CD4-positive, CD25-positive, alpha-beta regulatory T cell (primary cell): ENCODE measurements around the gene UTF1. TPM values are rescaled to one million over a fixed set of nuclear protein-coding genes. Genes with fewer than 3 reads are reported as not detected.
A peak's percentile ranks its signal among the peaks of the same experiment; 100 is the strongest.

Experiments used
- ATAC-seq, 2 donors: fragments of 150-1000 bp; cut with Tn5 transposase; one replicate each; pipeline ENCODE4 v1.10.0; 2021; ENCODE audit warnings: low read depth in 2 of 2, moderate number of reproducible peaks in 2 of 2, moderate library complexity in 1 of 2
- DNase-seq, 3 donors: peaks; one replicate each; pipeline versions ENCODE4 v3.0.0 to v3.0.0-alpha.2; 2012 to 2022; ENCODE audit warnings: mixed read lengths in 1 of 3
- H3K27ac ChIP-seq: one replicate; pipeline ENCODE4 v1.7.0; 2013; ENCODE audit warnings: mild to moderate bottlenecking, low read length; ENCODE audit not compliant: insufficient read depth, poor library complexity, severe bottlenecking
- H3K27me3 ChIP-seq: one replicate; pipeline ENCODE4 v1.7.0; 2013; ENCODE audit warnings: low read length; ENCODE audit not compliant: control insufficient read depth, insufficient read depth
- H3K36me3 ChIP-seq: one replicate; pipeline ENCODE4 v1.7.0; 2013; ENCODE audit warnings: mild to moderate bottlenecking, low read length, moderate library complexity; ENCODE audit not compliant: control insufficient read depth, insufficient read depth
- H3K4me1 ChIP-seq: 2 replicates; pipeline ENCODE4 v1.7.0; 2013; ENCODE audit warnings: mild to moderate bottlenecking, low read length; ENCODE audit not compliant: insufficient read depth, control insufficient read depth, poor library complexity, severe bottlenecking
- H3K4me3 ChIP-seq: one replicate; pipeline ENCODE4 v1.7.0; 2013; ENCODE audit warnings: low read depth, mild to moderate bottlenecking, low read length, moderate library complexity
- H3K9me3 ChIP-seq, 2 experiments: 1 replicate in 1 of 2; 2 replicates in 1 of 2; pipeline ENCODE4 v1.7.0; 2013; ENCODE audit warnings: low read length in 2 of 2, mild to moderate bottlenecking in 1 of 2, moderate library complexity in 1 of 2; ENCODE audit not compliant: control insufficient read depth in 2 of 2
- H3K27ac Mint-ChIP-seq, 3 donors: one replicate each; pipeline ENCODE4 v1.8.0; 2020 to 2022; ENCODE audit warnings: mild to moderate bottlenecking in 3 of 3, mixed read lengths in 3 of 3, moderate library complexity in 2 of 3
- H3K27me3 Mint-ChIP-seq: one replicate; pipeline ENCODE4 v1.8.0; 2022; ENCODE audit warnings: mild to moderate bottlenecking, mixed read lengths
- H3K36me3 Mint-ChIP-seq: one replicate; pipeline ENCODE4 v1.8.0; 2020; ENCODE audit warnings: mixed read lengths
- H3K4me1 Mint-ChIP-seq, 4 donors: one replicate each; pipeline ENCODE4 v1.8.0; 2020 to 2022; ENCODE audit warnings: mixed read lengths in 4 of 4, mild to moderate bottlenecking in 1 of 4
- H3K4me3 Mint-ChIP-seq, 4 donors: one replicate each; pipeline ENCODE4 v1.8.0; 2020 to 2022; ENCODE audit warnings: mild to moderate bottlenecking in 4 of 4, mixed read lengths in 4 of 4, moderate library complexity in 3 of 4
- H3K9me3 Mint-ChIP-seq, 7 donors: one replicate each; pipeline ENCODE4 v1.8.0; 2020 to 2022; ENCODE audit warnings: mixed read lengths in 7 of 7, mild to moderate bottlenecking in 3 of 7, moderate library complexity in 2 of 7
- polyA plus RNA-seq, 4 donors: library from polyadenylated mRNA; unstranded; fragments of 300-500 nt; fragmentation: Illumina TruSeq; gene quantifications; one replicate each; pipeline ENCODE4 v1.2.3, GENCODE V29; 2021
- total RNA-seq: library from RNA; stranded (reverse); gene quantifications from one replicate; pipeline ENCODE4 v1.2.3, GENCODE V29; 2022

UTF1 gene
- total and polyA plus RNA-seq, 5 donors from 2014 or later, result not detected

GRCh38 chr10:133198206-133198605 is 31.8 kb upstream of the UTF1 start:
- H3K4me3 ChIP-seq, result no peak overlapping the region
- DNase-seq (no peak), ATAC-seq (no peak)
- H3K9me3 ChIP-seq, result peaks cover 0 to 3% of the 10 kb centered on the region in 2 experiments
- H3K9me3 Mint-ChIP-seq, result peaks cover 0 to 7% (median 2%) of the 10 kb centered on the region in 7 donors
- H3K27ac ChIP-seq, result no peak overlapping the region
- H3K27me3 Mint-ChIP-seq, result no peaks in the 10 kb centered on the region
- H3K36me3 ChIP-seq, result no peaks in the 10 kb centered on the region
- no peaks in the 10 kb centered on the region for H3K27me3 ChIP-seq
- no peak overlapping the region for H3K27ac Mint-ChIP-seq
- H3K4me3 Mint-ChIP-seq, result no peak overlapping the region
- H3K36me3 Mint-ChIP-seq, result no peaks in the 10 kb centered on the region
- H3K4me1 ChIP-seq, result no peaks in the 10 kb centered on the region
- no peaks in the 10 kb centered on the region for H3K4me1 Mint-ChIP-seq

DNA sequence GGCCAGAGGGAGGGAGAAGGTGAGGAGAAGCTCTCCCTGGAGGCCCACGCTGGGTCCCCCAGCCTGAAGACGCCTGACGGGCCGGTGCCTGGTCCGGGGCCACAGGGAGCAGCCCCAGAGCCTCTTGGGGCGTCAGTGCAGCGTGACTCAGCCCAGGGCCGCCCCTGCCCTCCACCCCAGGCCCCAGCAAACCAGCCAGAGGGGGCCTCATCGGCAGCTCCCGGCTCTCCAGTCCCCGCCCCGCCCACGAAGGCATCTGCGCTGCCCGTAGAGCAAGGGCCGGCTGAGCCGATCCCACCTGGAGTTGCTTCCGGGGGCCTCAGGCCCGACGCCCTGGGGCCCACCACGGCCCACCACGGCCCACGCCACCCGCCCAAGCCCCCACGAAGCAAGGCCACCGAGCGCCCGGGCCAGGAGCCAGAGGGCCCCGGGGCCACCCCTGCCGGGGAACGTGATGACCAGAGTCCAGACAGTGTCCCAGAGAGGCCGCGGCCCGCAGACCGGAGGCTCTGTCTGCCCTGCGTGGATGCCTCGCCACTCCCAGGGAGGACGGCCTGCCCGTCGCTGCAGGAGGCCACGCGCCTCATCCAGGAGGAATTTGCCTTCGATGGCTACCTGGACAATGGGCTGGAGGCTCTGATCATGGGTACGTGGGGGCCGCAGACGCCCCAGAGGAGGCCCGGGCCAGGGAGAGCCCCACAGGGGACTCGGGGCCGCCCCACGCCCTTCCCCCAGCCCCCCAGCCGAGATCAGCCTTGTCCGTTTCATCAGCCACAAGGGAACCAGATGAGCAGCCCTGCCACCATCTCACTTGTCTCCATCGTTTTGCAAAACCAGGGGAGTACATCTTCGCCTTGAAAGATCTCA is 31.2 kb upstream of the UTF1 start:
- Histone ChIP-seq H3K9me3 (no peaks in the 10 kb centered on the region), H3K36me3 (no peaks in the 10 kb centered on the region), H3K4me1 (no peaks in the 10 kb centered on the region), H3K27ac (no peak overlapping the region), H3K27me3 (no peaks in the 10 kb centered on the region), H3K4me3 (no peak overlapping the region)
- no peak overlapping the region for H3K4me3 Mint-ChIP-seq
- no peaks in the 10 kb centered on the region for H3K27me3 Mint-ChIP-seq
- peaks cover 0 to 6% (median under 1%) of the 10 kb centered on the region in 7 donors for H3K9me3 Mint-ChIP-seq
- H3K36me3 Mint-ChIP-seq, result no peaks in the 10 kb centered on the region
- H3K4me1 Mint-ChIP-seq, result no peaks in the 10 kb centered on the region
- DNase-seq (no peak), ATAC-seq (no peak)
- H3K27ac Mint-ChIP-seq, result no peak overlapping the region

- H3K4me3 Mint-ChIP-seq, result no peak overlapping the region
- Histone ChIP-seq H3K4me1 (no peaks in the 10 kb centered on the region), H3K36me3 (no peaks in the 10 kb centered on the region), H3K9me3 (no peaks in the 10 kb centered on the region), H3K4me3 (no peak overlapping the region), H3K27me3 (no peaks in the 10 kb centered on the region), H3K27ac (no peak overlapping the region)
- H3K27ac Mint-ChIP-seq, result no peak overlapping the region
- ATAC-seq (no peak), DNase-seq (no peak)
- peaks cover 0 to 3% (median 0%) of the 10 kb centered on the region in 7 donors for H3K9me3 Mint-ChIP-seq
- H3K27me3 Mint-ChIP-seq, result no peaks in the 10 kb centered on the region
- no peaks in the 10 kb centered on the region for H3K4me1 Mint-ChIP-seq
- H3K36me3 Mint-ChIP-seq, result no peaks in the 10 kb centered on the region
These were observed 30.5 kb upstream of the UTF1 start for GRCh38 chr10:133199488-133199885.

DNA sequence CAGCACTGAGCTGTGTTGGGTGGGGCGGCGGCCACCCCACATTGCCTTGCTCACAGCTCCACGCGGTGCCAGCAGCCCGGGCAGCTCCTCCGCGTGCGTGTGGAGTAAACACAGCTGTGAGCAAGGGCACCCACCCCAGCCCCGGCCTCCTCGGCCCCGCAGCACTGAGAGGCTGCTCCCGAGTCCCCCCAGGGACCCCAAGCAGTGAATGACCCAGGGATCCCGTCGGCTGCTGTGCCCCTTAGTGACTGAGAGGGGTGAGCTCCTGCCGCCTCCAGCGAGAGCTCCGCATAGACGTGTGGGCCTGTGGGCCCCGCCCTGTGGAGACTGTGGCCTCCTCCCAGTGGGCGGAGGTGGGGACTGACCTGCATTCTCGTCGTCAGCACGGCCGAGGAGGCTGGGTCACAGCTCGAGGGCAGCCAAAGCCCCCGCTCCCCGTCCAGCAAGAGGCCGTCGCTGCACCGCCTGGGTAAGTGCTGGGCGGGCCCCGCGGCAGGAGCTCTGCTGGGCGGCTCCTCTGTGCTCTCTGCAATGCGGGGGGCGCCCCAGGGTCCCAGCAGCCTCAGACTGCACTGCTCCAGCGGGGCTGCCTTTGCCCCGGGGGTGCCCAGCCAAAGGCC is 29.9 kb upstream of the UTF1 start:
- H3K27ac ChIP-seq, result no peak overlapping the region
- H3K27ac Mint-ChIP-seq, result no peak overlapping the region
- H3K4me3 ChIP-seq, result no peak overlapping the region
- no peaks in the 10 kb centered on the region for H3K9me3 ChIP-seq
- no peaks in the 10 kb centered on the region for H3K4me1 ChIP-seq
- no peaks in the 10 kb centered on the region for H3K36me3 Mint-ChIP-seq
- no peaks in the 10 kb centered on the region for H3K36me3 ChIP-seq
- ATAC-seq, result no peak
- no peaks in the 10 kb centered on the region for H3K27me3 ChIP-seq
- no peaks in the 10 kb centered on the region for H3K27me3 Mint-ChIP-seq
- H3K4me3 Mint-ChIP-seq, result no peak overlapping the region
- no peaks in the 10 kb centered on the region for H3K4me1 Mint-ChIP-seq
- DNase-seq, result no peak
- no peaks in the 10 kb centered on the region for H3K9me3 Mint-ChIP-seq

- Mint-ChIP-seq H3K4me3 (peak overlapping the region in 1 of 4 donors; percentile 65), H3K36me3 (no peaks in the 10 kb centered on the region), H3K27ac (peak overlapping the region in 1 of 3 donors; percentile 25), H3K9me3 (no peaks in the 10 kb centered on the region), H3K4me1 (no peaks in the 10 kb centered on the region), H3K27me3 (no peaks in the 10 kb centered on the region)
- DNase-seq, result no peak
- Histone ChIP-seq H3K9me3 (no peaks in the 10 kb centered on the region), H3K36me3 (no peaks in the 10 kb centered on the region), H3K4me3 (no peak overlapping the region), H3K27me3 (no peaks in the 10 kb centered on the region), H3K27ac (no peak overlapping the region), H3K4me1 (no peaks in the 10 kb centered on the region)
- ATAC-seq, result no peak
These were observed 29.4 kb upstream of the UTF1 start for GRCh38 chr10:133200621-133201031.

DNA sequence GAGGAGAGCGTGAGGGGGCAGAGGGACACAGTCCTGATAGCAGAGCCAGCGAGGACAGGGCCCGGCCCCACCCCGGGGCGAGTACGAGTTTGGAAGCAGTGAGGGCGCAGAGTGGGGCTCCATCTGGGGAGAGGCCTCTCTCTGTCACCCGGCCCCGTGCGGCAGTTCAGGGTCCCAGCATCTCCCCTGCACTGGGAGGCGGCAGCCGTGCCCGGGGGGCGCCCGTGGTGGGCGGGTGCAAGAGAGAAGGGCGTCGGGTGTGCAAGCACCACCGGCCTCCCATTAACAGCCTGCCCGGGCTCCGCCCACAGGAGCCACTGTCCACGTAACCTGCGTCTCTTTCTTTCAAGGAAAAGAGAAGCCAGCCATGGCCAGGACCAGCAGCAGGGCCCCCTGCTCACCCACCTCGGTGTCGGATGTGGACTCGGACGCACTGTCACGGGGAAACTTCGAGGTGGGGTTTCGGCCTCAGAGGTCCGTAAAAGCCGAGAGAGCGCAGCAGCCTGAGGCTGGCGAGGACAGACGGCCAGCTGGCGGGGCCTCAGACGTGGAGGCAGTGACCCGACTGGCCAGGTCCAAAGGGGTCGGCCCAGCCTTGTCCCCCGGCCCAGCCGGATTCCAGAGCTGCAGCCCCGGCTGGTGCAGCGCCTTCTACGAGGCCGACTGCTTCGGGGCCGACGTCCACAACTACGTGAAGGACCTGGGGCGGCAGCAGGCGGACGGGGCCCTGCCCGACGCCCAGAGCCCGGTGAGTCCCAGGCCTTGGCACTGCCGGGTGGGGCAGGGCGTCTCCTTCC is 28.7 kb upstream of the UTF1 start:
- DNase-seq (no peak), ATAC-seq (no peak)
- Histone ChIP-seq H3K36me3 (no peaks in the 10 kb centered on the region), H3K9me3 (no peaks in the 10 kb centered on the region), H3K4me1 (no peaks in the 10 kb centered on the region), H3K27me3 (no peaks in the 10 kb centered on the region), H3K4me3 (no peak overlapping the region), H3K27ac (no peak overlapping the region)
- Mint-ChIP-seq H3K9me3 (no peaks in the 10 kb centered on the region), H3K4me3 (peak overlapping the region in 1 of 4 donors; percentile 65), H3K36me3 (no peaks in the 10 kb centered on the region), H3K27me3 (no peaks in the 10 kb centered on the region), H3K4me1 (no peaks in the 10 kb centered on the region), H3K27ac (peak overlapping the region in 1 of 3 donors; percentile 25)

GRCh38 chr10:133201948-133202725 is 27.9 kb upstream of the UTF1 start:
- Mint-ChIP-seq H3K4me1 (no peaks in the 10 kb centered on the region), H3K27ac (no peak overlapping the region), H3K9me3 (no peaks in the 10 kb centered on the region), H3K36me3 (no peaks in the 10 kb centered on the region), H3K4me3 (no peak overlapping the region), H3K27me3 (no peaks in the 10 kb centered on the region)
- no peak overlapping the region for H3K27ac ChIP-seq
- H3K36me3 ChIP-seq, result no peaks in the 10 kb centered on the region
- H3K4me3 ChIP-seq, result no peak overlapping the region
- no peaks in the 10 kb centered on the region for H3K27me3 ChIP-seq
- H3K4me1 ChIP-seq, result no peaks in the 10 kb centered on the region
- ATAC-seq, result no peak
- no peak for DNase-seq
- H3K9me3 ChIP-seq, result no peaks in the 10 kb centered on the region
